GM18907 (cell line): ENCODE results near the gene KRT36.

Experiments used
- ATAC-seq: cut with Tn5 transposase; IDR thresholded peaks from one replicate; pipeline ENCODE4 v1.9.1; 2021; ENCODE audit warnings: mild to moderate bottlenecking, moderate library complexity; ENCODE audit not compliant: unreplicated experiment

Gene KRT36

DNA sequence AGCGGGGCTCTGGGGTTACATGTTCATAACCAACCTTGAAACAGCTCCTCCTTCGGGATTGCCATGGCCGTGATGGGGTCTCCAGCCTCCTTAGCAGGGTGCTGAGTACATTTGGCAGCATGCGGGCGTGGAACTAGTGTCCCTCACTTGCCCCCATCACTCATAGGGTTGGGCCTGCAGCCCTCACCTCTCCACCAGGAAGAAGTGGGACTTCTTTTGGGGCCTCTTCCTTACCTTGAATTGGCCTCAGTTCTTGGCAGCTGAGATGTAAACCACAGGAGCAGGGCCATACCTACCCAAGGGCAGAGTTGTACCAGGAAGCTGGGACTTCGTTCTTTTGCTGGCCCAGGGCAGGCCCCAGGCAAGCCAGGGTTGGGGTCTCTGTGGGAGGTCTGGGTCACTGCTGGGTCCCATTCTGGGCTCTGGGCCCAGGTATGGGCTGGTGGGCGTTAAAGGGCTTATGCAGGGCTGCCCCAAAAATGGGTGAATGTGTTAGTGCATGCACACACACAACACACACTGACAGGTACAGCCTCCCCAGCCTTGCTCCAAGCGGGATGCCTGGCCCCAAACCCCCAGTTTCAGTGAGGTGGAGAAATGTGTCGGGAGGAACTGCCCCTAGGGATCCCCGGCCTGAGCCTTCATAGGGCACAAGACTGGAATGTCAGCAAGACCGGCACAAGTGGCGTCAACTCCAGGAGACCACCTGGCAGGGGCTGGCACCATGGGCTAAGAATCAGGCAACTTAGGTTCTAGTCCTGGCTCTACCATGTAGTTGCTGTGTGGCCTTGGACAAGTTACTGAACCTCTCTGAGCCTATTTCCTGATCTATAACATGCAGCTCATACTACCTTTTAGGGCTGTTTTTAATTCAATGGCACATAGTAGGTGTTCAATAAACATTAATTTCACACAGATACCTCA lies 32.9 kb upstream of the KRT36 start:
- ATAC-seq, result no peak

- no peak for ATAC-seq
Observed at GRCh38 chr17:41521574-41522261, 32.0 kb upstream of the KRT36 start.

DNA sequence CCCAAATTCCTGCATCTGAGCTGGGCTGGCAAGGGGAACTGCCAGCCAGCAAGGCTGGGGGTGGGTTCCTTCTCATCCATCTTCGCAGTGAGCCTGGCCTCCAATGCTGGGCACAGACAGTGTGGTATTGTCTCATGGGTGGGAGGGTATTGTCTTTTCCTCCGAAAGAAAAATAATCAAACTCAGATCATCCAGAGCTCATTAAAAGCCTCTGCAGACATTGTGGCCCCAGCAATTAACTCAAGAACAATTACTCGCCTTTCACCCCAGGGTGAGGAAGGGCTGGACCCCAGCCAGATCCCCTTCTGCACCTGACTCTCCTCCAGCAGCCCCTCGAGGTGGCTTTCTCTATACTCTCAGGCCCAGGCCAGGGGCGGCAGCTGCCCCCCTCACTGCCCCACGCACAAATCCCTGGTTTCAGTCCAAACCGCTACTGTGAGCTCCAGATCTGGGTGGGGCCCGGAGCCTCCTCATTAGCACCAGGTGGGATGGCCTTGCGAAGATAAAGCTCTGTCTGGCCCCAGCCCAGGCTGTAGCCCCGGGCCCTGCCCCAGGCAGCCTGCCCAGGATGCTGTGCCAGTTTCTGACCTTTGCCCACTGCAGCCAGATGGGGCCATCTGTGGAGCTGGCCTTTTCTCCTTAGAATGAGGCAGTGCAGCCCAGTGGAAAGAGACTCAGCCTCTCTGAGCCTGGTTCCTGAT lies 31.3 kb upstream of the KRT36 start:
- ATAC-seq, result no peak

GRCh38 chr17:41519501-41520224 lies 30.0 kb upstream of the KRT36 start:
- no peak for ATAC-seq

GRCh38 chr17:41518789-41519449 lies 29.2 kb upstream of the KRT36 start, which contains the start of gene KRT15:
KRT15 (minus strand) TSS chr17:41518890; CDS start chr17:41518827, 63 bp downstream.
- no peak for ATAC-seq

DNA sequence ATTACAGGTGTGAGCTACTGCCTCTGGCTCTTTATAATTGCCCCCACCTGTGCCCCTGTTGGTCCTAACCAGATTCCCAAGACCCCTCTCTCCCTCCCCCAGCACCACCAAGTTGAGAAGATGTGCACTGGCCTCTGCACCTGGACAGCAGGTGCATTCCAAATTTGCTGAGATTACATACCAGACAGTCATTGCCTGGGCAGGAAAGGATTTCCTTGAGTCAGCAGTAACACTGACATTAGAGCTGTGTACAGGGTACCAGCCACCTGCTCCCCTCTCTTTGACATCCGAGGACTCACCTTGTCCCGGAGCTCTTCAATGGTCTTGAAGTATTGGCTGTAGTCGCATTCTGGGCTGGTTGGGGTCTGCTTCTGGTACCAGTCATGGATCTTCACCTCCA lies 28.3 kb upstream of the KRT36 start:
- no peak for ATAC-seq

- no peak for ATAC-seq
Observed at GRCh38 chr17:41516830-41517283, 27.1 kb upstream of the KRT36 start.

- ATAC-seq, result no peak
Observed at GRCh38 chr17:41516147-41516829, 26.6 kb upstream of the KRT36 start.

- no peak for ATAC-seq
Observed at GRCh38 chr17:41513168-41513547, 23.4 kb upstream of the KRT36 start.

GRCh38 chr17:41512546-41513167 lies 22.9 kb upstream of the KRT36 start:
- ATAC-seq, result no peak

- no peak for ATAC-seq
Observed at GRCh38 chr17:41511716-41512115, 22.0 kb upstream of the KRT36 start.

GRCh38 chr17:41511116-41511515 lies 21.4 kb upstream of the KRT36 start:
- ATAC-seq, result no peak

DNA sequence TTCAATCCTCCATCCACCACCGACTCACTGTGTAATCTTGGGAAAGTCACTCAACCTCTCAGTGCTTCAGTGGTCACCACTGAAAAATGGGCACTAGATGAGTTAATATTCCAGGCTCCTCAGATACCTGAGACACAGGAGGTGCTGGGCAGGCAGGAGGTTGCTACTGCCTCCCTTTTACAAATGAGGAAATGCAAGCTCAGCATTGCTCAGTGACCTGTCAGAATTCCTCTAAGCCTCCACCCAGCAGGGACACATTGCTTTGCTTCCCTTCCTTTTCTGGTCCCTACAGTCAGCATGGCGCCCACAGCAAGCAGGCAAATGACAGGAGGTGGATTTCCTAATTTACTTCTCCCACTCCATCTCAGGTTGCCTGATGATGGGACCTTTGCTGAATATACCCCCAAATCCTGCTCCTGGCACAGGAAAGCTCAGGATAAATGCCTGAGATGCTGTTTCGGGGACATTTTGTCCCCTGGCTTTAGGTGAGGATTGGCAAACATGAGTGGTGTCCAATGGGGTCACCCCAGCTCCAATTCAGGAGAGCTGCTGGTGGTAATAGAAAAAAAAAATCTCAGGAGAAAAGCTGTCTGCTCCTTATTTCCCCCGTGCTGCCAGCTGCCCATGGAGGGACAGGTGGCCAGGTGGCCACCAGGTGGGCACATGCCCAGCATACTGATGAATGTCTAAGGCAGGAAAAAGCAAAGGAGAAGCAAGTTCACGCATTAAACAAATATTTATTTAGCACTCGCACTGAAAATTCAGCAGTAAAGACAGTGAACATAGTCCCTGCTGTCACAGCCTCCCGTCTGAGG lies 20.7 kb upstream of the KRT36 start:
- ATAC-seq, result no peak

GRCh38 chr17:41507315-41507880 lies 17.7 kb upstream of the KRT36 start:
- ATAC-seq, result no peak

DNA sequence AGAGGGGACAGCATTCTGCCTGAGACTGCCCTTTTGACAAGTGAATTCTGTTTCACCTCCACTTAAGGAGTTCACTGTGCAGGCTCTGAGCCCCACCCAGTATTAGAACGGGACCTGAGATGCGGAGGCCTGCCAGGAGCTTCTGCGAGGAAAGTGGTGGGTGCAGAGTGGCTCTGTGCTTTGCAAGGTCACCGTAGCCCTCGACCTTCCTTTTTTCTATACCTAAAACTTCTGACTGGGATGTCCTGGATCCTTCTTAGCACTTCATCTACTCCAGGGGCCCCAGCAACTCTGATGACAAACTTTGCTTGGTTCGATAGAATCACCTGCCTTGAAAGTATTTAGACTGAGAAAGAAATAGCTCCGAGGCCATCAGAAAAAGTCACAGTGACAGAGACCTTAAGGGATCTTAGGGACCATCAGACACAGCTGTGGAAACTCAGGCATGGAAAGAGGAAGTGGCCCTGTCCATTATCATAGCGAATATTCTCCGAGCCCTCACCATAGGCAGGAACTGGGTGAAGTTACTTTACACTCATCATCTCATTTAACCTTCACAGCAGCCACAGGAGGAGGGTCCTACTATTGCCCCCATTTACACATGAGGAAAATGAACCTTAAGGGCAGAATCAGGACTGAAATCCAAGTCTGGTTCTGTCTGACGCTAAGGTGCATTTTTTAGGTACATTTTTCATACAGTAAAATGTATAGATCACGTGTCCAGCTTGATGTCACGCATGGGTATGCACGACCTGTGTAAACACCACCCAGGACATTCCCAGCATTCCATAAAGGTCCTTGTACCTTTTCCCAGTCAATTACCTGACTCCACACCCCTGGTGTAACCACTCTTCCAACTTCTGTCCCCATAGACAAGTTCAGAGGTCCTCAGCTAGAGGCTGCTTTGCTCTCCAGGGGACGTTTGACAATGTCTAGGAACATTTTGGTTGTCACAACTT lies 16.4 kb upstream of the KRT36 start:
- ATAC-seq, result no peak

DNA sequence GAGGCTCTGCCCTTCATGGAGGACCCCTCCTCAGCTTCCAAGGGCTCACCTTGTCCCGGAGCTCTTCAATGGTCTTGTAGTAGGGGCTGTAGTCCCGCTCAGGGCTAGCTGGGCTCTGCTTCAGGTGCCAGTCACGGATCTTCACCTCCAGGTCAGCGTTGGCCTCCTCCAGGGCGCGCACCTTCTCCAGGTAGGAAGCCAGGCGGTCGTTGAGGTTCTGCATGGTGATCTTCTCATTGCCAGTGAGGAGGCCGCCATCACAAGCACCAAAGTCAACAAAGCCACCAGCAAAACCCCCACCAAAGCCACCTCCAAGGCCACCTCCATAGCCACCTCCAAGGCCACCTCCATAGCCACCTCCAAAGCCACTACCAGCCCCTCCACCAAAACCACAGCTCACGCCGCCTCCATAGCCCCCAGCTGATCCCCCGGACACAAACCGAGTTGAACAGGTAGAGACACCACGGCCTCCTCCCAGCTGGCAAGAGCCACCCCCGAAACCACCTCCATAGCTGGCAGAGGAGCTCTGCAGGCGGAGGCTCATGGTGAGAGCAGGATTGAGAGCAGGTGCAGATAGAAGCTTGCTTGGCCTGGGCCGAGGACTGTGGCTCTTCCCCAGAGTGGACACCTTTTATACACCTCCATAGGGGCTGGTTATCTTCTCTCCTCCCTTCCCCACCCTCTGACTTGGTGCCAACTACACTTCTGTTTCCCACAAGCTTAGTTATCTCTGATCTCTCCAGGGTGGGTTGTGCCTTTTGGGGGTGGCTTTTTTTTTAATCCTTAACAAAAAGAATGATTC lies 15.5 kb upstream of the KRT36 start, which contains the start of gene KRT13:
Gene KRT13, minus strand, starts transcription at position 606 of the 802 bp plus-strand sequence. Its CDS starts 62 bp downstream, at position 544.
- no peak for ATAC-seq
